ENCODE results near the gene CDNF.

- TF ChIP-seq CTCF (conservative IDR thresholded peaks at IDR 0.05) (no peak), ZFX (IDR thresholded peaks at IDR 0.05) (no peak)
Measured at GRCh38 chr10:14770927-14771326, 66.9 kb downstream of the CDNF start.

Data from C4-2B (cell line).